Measurements from ENCODE around the gene COL19A1.
A peak's percentile ranks its signal among the peaks of the same experiment; 100 is the strongest.
"Not testable (repeated sequence)": the region's sequence is repeated elsewhere in the genome, so short reads cannot be mapped to it uniquely, and the experiment has no call there.

The COL19A1 gene

DNA sequence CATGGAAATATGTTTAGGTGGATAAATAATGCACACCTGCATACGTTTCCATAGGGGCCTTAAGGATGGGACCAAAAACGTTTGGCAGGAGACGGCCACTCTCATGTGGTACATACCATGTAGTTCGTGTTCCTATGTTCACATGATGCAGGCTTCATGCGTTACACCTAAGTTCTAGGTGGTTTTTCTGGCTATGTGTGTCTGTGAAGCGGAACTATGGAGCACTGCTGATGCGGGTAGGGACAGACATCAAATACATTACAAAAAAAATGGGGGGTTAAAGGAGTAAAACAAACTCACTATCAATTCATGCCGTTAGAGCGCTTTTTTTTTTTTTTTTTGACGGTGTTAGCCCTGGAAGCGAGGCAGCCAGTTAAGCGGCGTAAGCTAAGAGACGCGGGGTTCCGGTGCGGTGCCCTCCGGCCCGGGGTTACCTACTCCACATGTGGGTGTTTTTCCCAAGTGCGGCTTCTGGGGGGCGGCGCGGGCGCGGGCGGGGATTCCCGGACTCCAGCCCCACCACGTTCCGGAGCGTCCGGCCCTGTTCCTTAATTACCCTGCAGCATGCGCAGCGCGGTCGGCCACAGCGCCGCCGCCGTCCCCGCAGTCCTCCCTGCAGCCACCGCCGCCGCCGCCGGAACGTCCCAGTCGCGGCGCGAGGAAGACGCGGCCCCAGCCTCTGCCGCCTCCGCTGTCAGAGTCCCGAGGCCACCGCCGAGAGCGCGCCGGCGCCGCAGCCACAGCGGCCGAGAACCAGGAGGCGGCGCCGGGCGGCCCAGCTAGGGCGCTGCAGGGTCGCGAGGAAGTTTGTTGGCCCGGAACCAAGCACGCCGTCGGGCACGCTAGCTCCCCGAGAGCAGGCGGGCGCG, 648 bp downstream of the COL19A1 start:
- DNase-seq (ENCODE audit: low spot score) = peak; percentile 84

DNA sequence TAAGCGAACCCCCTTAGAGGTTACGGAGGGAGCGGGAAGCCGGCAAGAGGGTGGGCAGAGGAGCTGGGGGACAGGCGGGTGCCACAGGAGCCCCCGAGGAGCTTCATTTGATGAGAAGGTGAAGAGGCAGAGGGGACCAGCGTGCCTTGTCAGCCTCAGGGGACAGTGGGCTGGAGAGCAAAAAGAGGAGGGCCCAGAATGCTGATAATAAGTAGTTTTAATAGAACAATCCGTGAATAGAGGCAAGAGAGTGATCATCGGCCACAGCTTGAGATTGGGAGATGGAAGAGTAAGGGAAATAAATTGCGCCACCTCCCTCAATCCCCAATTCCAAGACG, 1.3 kb downstream of the COL19A1 start:
- DNase-seq (ENCODE audit: low spot score) = no peak

DNA sequence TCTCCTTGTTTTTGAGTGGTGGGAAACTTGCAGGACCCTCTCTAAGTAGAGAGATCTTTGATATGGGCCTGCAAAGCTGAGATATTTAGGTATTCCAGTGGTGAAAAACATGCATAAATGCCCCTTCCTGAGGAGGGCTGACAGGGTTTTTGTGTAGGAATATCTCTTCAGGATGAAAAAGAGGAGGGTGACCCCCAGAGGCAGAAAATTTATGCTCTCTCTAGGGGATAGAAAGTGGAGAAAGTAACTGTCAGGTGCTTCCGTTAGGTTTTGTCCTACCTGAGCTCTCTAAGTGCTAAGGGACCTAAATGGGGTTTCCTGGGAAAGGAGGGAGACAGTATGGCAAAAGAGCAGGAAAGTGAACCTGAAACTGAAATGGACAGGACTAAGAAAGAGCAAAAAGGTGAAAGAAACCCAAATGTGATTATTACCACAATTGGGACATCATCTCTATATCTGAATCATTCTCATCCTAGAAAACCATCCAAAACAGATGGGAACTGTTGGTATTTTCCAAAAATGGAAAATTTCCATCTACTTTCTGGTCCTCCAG, 2.0 kb downstream of the COL19A1 start:
- DNase-seq (ENCODE audit: low spot score) = peak; percentile 33

DNA sequence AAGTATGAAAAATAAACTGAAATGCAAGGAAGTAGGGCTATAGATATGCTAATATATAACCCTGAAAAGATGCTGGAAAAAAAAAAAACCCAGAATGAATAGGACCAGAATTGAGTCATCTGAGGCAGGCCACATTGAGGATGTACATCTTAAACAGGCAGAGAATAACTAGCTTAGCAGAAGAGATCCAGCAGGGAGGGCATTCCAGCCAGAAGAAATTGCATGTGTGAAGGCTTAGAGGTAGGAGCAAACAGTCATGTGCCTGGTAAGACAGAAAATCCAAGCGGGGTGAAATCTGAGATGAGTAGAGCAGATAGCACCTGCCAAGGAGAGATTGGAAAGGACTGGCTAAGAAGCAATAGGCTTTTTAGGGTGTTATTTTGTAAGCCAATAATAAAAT, 2.6 kb downstream of the COL19A1 start:
- DNase-seq (ENCODE audit: low spot score) = no peak

DNA sequence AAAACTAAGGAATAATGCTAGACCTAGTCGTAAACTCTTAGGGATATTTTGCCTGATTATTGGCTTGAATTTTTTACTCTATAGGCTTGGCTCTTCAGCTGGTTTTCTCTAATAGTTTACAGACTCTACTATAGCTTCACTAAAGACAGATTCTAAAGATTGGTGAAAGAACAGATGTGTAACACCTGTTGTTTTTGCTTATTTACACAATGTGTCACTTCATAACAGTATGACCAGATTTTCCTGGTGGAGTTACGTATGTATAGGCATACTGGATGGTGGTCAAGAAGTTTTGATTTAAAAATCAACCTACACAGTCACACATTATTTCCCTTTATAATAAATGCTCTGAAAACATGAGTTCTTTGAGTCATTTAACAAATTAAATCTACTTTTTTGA, 4.8 kb downstream of the COL19A1 start:
- DNase-seq (ENCODE audit: low spot score) = peak; percentile 15

DNA sequence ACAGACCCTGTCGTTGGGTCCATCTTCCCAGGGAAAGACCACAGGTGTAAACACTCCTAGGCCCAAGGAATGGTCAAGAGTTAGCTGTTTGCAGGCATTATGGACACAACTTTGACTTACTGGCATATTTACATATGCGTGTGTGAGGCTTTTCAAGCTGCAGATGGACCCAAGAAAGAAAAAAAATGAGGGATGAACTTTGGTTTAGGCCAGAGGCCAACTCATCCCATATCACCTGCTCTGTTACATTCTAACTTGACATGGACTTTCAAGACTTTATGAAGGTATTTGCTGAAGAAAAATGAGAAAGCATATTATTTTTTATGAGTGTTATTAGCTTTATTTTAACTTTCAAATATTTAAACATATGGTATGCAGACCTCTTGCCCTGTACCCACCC, 6.9 kb downstream of the COL19A1 start:
- DNase-seq (ENCODE audit: low spot score) = no peak

DNA sequence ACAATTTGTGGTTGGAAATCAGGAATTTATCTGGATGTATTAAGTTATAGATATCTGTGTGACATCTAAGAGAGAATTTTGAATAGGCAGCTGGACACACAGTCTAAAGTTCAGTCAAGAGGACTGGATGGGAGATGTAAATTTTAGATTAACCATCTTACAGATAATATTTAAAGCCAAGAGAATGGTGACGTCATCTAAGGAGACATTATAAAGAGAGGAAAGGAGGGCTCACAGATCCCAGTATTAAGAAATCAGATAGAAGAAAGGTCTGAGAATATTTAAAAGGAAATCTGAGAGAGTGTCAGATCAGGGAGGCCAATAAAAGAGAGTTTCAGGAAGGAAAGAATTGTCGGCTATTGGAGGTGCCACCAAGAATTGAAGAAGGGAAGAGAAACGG, 9.4 kb downstream of the COL19A1 start:
- no peak for DNase-seq (ENCODE audit: low spot score)

DNA sequence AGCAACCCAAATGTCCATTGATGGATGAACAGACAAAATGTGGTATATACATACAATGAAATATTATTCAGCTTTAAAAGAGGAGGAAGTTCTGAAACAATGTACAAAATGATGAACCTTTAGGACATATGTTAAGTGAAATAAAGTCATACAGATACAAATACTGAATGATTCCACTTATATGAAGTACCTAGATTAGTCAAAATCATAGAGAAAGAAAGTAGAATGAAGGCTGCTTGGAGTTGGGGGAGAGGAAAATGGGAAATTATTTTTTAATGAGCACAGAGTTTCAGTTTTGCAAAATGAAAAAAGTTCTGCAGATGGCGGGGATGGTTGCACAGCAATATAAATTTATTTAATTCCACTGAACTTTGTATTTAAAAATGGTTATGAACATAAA, 12.4 kb downstream of the COL19A1 start:
- no peak for DNase-seq (ENCODE audit: low spot score)

DNA sequence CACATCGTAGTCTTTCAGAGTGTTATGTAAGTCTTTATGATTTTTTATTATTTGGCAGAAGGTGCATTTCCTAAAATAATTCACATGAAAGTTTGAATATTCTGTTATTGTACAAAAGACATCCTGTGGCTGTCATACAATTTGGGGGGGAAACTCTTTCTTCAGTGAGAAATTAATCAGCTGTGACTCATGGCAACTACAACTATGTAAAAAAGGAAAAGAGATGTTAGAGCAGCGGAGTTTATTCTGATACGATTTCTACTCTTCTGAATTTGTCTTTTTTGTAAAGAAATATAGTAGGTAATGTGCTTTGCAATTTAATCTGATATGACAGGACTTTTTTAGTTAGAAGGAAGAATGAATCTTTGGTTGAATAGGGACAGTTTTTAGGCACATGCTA, 14.2 kb downstream of the COL19A1 start:
- DNase-seq (ENCODE audit: low spot score) = peak; percentile 64

DNA sequence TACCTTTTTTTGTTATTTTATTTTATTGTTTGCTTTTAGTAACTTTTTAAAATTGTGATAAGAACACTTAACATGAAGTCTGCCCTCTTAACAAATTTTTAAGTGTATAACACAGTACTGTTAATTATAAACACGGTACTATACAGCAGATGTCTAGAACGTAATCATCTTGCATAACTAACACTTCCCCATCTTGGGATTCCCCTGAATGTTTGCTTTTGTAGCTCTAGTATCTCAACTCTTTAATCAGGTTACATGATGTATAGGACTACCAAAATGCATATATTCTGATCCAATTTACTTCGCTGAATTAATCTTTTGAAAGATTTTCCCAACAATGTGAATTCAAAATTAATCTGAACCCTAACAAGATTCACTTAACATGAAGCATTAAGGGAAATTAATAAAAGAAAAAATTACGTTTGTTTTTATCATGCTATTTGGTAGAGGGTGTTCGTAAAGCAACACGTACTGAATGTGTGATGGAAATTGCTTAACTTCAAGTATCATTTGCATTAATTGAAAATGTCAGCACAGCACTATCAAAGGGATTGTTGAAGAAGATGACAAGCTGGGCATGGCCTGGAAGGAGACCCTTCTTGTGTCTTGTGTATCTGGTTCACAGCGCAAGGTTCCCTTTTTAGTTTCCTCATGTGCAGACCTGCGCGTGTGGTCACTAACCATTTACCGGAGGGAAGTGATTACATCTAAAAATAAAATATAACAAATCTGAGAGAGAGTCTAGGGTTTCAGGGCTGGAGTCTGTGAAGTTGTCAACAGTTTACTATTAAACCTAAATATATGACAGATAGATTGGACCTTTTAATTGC, 15.2 kb downstream of the COL19A1 start:
- peak; percentile 87 for DNase-seq (ENCODE audit: low spot score)

DNA sequence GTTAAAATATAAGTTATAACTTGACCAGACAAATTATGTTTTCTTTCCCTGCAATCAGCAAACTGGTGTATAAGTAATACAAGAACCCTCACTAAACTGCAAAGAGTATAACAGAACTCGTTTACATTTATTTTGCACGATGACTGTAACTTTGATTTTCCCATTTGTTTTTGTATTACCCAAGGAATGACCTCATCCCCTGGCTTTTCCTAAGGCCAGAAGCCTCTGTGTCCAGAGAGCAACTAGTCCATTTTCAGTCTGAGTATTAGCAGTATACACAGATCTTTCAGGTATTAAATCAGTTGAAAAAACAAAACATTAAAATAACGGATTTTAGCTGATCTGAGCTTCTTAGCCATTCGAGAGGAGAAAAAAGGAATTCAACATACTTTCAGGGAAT, 17.2 kb downstream of the COL19A1 start:
- no peak for DNase-seq (ENCODE audit: low spot score)

DNA sequence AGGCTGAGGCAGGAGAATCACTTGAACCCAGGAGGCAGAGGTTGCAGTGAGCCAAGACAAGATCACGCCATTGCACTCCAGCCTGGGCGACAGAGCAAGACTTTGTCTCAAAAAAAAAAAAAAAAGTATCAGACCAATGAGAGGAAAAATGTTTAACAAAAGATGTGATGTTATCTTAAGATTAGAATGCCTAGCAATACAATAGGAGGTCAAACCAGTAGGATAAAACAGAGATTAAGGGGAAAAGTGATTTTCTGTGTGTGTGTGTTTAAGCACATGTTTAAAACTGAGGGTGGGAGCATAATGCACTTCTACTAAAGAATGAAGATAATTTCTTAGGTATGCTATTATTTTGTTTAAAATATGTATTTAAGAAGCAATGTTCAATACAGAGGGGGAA, 17.9 kb downstream of the COL19A1 start:
- no peak for DNase-seq (ENCODE audit: low spot score)

DNA sequence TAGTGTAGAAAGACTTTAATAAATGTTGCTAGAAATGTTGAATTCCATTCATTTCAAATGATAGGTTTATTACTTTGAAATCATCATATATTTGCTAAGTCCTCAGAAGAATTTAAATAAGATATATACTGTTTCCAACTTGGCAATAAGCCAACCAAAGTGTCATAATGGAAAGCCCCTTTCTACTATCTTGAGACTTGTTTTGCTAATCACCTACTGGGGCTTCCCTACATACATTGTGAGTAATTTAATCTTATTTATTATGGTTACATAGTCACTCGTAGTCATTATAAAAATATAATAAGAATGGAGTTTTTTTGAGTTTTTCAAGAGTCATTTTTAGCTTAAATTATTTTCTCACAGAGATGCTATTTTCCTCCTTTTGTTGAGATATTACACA, 20.7 kb downstream of the COL19A1 start:
- peak; percentile 79 for DNase-seq (ENCODE audit: low spot score)

DNA sequence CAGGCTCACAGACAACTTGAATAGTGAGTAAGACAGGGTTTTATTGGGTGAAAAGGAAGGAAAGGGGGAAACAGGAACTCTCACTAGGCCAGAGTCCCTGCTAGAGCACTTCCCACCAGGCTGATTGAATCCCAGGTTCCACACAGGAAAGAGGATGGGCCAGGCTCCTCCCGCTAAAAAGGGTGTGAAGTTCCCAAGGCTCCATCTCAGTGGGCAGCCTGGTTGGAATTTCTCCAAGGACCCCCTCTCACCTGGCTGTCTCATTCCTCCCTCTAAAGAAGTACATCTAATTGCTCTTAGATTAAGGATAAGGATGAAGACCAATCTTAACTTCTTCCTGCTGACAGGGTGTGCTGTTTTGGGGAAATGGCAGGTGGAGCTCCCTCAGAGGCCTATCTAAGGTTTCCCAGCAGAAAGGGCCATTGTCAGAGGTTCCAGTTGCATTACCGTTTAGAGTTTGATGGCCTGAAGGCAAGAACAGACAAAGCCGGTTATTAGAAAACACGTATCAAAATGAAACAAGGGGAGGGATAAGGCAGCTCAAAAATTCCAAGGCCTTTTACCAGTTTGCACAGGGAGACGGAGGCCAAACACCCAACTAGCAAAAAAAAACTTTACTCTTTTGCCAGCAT, 21.5 kb downstream of the COL19A1 start:
- DNase-seq (ENCODE audit: low spot score) = no peak

DNA sequence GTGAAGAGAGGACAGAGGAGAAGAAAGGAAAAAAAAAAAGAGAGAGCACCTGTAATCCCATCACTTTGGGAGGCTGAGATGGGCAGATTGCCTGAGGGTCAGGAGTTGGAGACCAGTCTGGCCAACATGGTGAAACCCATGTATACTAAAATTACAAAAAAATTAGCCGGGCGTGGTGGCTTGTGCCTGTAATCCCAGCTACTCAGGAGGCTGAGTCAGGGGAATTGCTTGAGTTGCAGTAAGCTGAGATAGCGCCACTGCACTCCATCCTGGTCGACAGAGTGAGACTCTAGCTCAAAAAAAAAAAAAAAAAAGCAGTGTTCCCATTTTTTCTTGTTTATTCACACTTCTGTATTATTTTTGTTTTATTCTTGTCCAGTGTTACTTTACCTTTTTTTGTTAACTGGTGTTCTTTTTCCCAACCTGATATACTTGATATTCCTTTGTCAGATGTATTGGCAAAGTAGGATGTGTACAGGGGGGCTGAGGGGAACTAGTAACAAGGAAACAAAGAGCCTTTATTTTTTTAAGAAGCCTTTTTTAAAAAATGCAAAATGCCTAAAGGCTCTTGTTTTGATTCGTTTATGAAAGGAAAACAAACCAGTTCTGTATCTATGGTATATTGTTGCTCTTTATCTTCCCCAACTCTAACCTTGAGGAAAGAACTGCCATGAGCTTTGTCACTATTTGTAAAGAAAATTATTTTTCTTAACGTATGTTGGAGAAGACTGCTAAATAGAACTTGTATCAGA, 22.3 kb downstream of the COL19A1 start:
- DNase-seq (ENCODE audit: low spot score) = no peak

DNA sequence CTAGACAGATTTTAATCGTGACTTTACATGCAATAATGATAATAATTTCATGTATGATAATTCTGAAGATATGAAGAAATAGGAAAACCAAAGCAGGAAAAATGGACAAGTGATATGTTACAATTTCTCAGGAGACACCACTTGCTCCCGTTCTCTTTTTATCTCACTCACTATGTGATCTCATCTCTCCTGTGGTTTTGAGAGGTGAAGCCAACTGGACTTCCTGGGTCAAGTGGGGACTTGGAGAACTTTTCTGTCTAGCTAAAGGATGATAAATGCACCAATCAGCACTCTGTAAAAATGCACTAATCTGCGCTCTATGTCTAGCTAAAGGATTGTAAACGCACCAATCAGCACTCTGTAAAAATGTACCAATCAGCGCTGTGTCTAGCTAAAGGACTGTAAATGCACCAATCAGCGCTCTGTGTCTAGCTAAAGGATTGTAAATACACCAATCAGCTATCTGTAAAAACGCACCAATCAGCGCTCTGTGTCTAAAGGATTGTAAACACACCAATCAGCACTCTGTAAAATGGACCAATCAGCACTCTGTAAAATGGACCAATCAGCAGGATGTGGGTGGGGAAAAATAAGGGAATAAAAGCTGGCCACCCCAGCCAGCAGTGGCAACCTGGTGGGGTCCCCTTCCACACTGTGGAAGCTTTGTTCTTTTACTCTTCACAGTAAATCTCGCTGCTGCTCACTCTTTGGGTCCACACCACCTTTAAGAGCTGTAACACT, 23.0 kb downstream of the COL19A1 start:
- DNase-seq (ENCODE audit: low spot score) = peak; percentile 24

DNA sequence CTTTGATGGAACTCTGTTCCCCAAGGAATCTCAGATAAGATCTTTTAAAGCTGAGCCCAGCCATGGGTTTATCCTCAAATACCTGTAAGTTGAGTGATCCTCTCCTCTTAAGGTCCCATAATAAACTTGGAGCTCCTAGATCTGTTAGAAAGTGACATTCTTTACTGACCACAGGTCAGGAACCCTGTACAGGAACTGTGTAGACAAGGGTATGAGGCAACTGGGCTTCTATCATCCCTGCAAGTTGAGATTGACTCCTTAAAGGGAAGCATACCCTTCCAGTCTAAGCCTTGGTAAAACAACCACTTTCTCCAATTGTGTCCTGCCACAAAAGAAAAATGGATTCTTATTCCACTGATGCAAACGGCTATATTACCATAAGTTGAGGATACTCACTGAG, 26.2 kb downstream of the COL19A1 start:
- DNase-seq (ENCODE audit: low spot score) = not testable (repeated sequence)

DNA sequence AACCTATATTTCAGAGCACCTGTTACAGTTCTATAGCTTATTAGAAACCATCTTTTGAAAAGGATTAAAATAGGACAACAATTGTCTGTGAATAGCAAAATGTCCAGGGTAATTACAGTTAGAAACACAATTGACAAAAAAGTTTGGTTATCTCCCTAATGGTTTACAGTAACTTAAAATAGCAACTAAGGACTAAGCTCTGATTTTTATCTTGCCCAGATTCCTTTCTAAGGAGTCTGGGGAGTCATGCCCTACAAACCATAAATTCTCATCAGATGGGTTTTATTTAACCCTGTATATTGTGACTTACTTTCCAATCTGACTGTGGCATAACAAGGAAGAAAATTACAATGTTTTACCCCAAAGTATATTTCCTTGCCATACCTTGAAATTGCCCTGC, 26.9 kb downstream of the COL19A1 start:
- not testable (repeated sequence) for DNase-seq (ENCODE audit: low spot score)

DNA sequence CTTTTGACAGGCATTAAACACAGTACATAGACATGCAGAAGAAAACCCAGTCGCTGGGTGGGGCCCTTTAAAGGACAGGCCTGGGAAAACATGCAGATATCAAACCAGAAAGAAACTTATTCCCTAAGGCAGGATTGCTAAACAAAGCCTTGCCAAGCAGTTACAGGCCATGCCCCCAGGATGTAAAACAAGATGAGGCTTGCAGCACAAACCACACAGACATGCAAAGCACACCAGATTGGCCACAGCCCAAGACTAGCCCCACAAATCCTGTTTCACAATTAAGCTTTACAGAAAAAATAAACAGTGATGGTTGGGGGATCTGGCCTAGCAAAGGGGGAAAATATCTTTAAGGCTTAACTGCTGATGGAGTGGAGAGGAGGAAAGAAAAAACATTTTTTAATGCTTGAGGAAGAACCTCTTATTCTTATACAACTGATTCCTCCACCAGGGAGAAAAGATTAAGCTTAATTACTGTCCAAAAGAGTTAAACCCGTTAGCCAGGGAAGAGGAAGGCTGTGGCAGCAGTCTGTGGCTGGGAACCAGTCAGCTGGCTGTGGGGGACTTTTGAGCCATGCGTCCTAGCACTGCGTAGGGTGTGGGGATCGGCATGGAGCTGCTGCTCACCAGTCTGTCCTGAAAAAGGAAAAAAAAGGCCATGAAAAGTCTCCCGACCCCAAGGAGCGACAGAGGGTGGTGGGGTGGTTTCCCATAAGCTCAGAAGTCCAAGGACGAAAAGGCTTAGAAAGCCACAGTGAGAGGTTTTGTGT, 28.4 kb downstream of the COL19A1 start:
- DNase-seq (ENCODE audit: low spot score) = no peak

DNA sequence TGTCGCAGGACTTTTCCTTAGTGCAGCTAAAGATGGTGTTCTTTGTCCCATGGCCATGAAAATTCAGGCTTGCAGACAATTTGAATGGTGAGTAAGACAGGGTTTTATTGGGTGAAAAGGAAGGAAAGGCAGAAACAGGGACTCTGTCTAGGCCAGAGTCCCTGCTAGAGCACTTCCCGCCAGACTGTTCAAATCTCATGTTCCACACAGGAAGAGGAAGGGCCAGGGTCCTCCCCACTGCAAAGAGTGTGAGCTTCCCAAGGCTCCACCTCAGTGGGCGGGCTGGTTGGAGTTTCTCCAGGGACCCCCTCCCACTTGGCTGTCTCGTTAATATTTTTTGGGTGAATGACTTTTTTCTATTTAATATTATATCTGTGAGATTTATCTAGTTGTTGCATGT, 29.0 kb downstream of the COL19A1 start:
- DNase-seq (ENCODE audit: low spot score) = no peak
